Gastroesophageal sphincter (tissue), 4 donors: ENCODE data around the gene NEIL1. TPM values are rescaled to one million over a fixed set of nuclear protein-coding genes. Genes with fewer than 3 reads are reported as not detected.

Experiments used
- ATAC-seq: fragments of 150-250 bp; one replicate; pipeline ENCODE4 v1.9.1; 2016; ENCODE audit warnings: mild to moderate bottlenecking, moderate library complexity
- H3K27ac ChIP-seq, 4 donors: fragments of 200-600 bp; sonication (generic) in 3 of 4; 1 replicate in 3 of 4; 2 replicates in 1 of 4; pipeline ENCODE4 v1.5.1; 2016 to 2019
- H3K27me3 ChIP-seq: fragments of 200-600 bp; sonication (generic); one replicate; pipeline ENCODE4 v1.5.1; 2019
- H3K36me3 ChIP-seq, 2 donors: fragments of 200-600 bp; sonication (generic); one replicate each; pipeline ENCODE4 v1.5.1; 2019; ENCODE audit warnings: control low read depth in 1 of 2
- H3K4me1 ChIP-seq, 3 donors: fragments of 200-600 bp; sonication (generic); 1 replicate in 2 of 3; 2 replicates in 1 of 3; pipeline ENCODE4 v1.5.1; 2016 to 2019; ENCODE audit warnings: control low read depth in 2 of 3
- H3K4me3 ChIP-seq, 2 donors: fragments of 200-600 bp; sonication (generic); one replicate each; pipeline ENCODE4 v1.5.1; 2019; ENCODE audit warnings: mild to moderate bottlenecking in 1 of 2, moderate library complexity in 1 of 2
- H3K9me3 ChIP-seq, 3 donors: fragments of 200-600 bp; sonication (generic); one replicate each; pipeline ENCODE4 v1.5.1; 2017 to 2019; ENCODE audit warnings: control low read depth in 2 of 3
- EP300 ChIP-seq: sonication (generic); formaldehyde crosslinking; IDR thresholded peaks from one replicate; pipeline ENCODE4 v1.6.1; 2017; ENCODE audit warnings: antibody characterized with exemption, mild to moderate bottlenecking
- POLR2A ChIP-seq, 2 donors: fragments of 450-650 bp; IDR thresholded peaks; one replicate each; pipeline ENCODE4 v1.6.1; 2017; ENCODE audit warnings: antibody characterized with exemption in 2 of 2, mild to moderate bottlenecking in 2 of 2, moderate library complexity in 1 of 2
- POLR2AphosphoS5 ChIP-seq: sonication (generic); formaldehyde crosslinking; IDR thresholded peaks from one replicate; pipeline ENCODE4 v1.6.1; 2017; ENCODE audit warnings: antibody characterized with exemption
- WGBS, 2 donors: methylation state at CpG; one replicate each; pipeline ENCODE4 v1.1.5; 2018; ENCODE audit warnings: low coverage in 1 of 2; 5-methylcytosine and 5-hydroxymethylcytosine counted together
- total RNA-seq, 4 donors: library from RNA; depleted of rRNA; stranded (reverse); fragments of >200 nt; gene quantifications; one replicate each; pipeline ENCODE4 v1.1.0, GENCODE V29; 2016
- TF ChIP-seq, protein P1 (sequence below), 4 experiments: fragments of 200-600 bp in 2 of 4; fragments of 450-650 bp in 2 of 4; sonication (generic) in 1 of 4; IDR thresholded peaks; one replicate each; pipeline ENCODE4 v1.5.1; 2017 to 2019; ENCODE audit warnings: antibody characterized with exemption in 4 of 4, mild to moderate bottlenecking in 2 of 4, moderate library complexity in 2 of 4

NEIL1 gene
- total RNA-seq, 4 donors from 2014 or later: 8.7 to 47.8 (median 28.9) TPM

GRCh38 chr15:75352186-75353080 is 5.6 kb downstream of the NEIL1 start:
- Histone ChIP-seq H3K27ac (no peak overlapping the region), H3K27me3 (no peaks in the 10 kb centered on the region), H3K4me3 (no peak overlapping the region), H3K4me1 (peaks cover 0 to 18% (median 7%) of the 10 kb centered on the region in 3 donors), H3K36me3 (peaks cover 0 to 36% of the 10 kb centered on the region in 2 donors), H3K9me3 (no peaks in the 10 kb centered on the region)
- 70 to 93% methylated on average over 3 to 4 of the region's 16 CpGs for WGBS, 2 donors
- no peak for ATAC-seq
- TF ChIP-seq EP300 (no peak), POLR2A (IDR thresholded peaks at IDR 0.05) (no peak), POLR2AphosphoS5 (no peak)
- TF ChIP-seq, protein P1, sequence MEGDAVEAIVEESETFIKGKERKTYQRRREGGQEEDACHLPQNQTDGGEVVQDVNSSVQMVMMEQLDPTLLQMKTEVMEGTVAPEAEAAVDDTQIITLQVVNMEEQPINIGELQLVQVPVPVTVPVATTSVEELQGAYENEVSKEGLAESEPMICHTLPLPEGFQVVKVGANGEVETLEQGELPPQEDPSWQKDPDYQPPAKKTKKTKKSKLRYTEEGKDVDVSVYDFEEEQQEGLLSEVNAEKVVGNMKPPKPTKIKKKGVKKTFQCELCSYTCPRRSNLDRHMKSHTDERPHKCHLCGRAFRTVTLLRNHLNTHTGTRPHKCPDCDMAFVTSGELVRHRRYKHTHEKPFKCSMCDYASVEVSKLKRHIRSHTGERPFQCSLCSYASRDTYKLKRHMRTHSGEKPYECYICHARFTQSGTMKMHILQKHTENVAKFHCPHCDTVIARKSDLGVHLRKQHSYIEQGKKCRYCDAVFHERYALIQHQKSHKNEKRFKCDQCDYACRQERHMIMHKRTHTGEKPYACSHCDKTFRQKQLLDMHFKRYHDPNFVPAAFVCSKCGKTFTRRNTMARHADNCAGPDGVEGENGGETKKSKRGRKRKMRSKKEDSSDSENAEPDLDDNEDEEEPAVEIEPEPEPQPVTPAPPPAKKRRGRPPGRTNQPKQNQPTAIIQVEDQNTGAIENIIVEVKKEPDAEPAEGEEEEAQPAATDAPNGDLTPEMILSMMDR (IDR thresholded peaks at IDR 0.05): no peak

GRCh38 chr15:75353604-75354003 is 6.8 kb downstream of the NEIL1 start:
- TF ChIP-seq EP300: no peak
- TF ChIP-seq POLR2A (IDR thresholded peaks at IDR 0.05): no peak
- no peak for TF ChIP-seq POLR2AphosphoS5
- TF ChIP-seq, protein P1 (IDR thresholded peaks at IDR 0.05): no peak
- no peak overlapping the region for H3K4me3 ChIP-seq
- peaks cover 0 to 11% (median 6%) of the 10 kb centered on the region in 3 donors for H3K4me1 ChIP-seq
- WGBS, 2 donors: 67% methylated on average over 1 of the region's 7 CpGs; no CpG with 5 or more reads in 1 of the 2 donors
- no peak overlapping the region for H3K27ac ChIP-seq
- no peaks in the 10 kb centered on the region for H3K9me3 ChIP-seq
- H3K36me3 ChIP-seq: peaks cover 0 to 48% of the 10 kb centered on the region in 2 donors
- H3K27me3 ChIP-seq: no peaks in the 10 kb centered on the region
- no peak for ATAC-seq

- TF ChIP-seq, protein P1 (IDR thresholded peaks at IDR 0.05): no peak
- TF ChIP-seq POLR2A (IDR thresholded peaks at IDR 0.05) (no peak), POLR2AphosphoS5 (no peak), EP300 (no peak)
- ATAC-seq: no peak
- WGBS, 2 donors: 73% methylated on average over 3 of the region's 7 CpGs; no CpG with 5 or more reads in 1 of the 2 donors
These were observed 7.6 kb downstream of the NEIL1 start for GRCh38 chr15:75354454-75354853.

GRCh38 chr15:75355369-75355768 is 8.5 kb downstream of the NEIL1 start:
- peaks cover 0 to 66% of the 10 kb centered on the region in 2 donors for H3K36me3 ChIP-seq
- no CpG with 5 or more reads among the region's 4 CpGs for WGBS, 2 donors
- TF ChIP-seq POLR2A (IDR thresholded peaks at IDR 0.05) (no peak), POLR2AphosphoS5 (no peak), EP300 (no peak)
- TF ChIP-seq, protein P1 (IDR thresholded peaks at IDR 0.05): no peak

More at GRCh38 chr15:75354454-75354853, 7.6 kb downstream of the NEIL1 start:
- H3K27me3 ChIP-seq: no peaks in the 10 kb centered on the region
- peaks cover 0 to 3% (median 0%) of the 10 kb centered on the region in 3 donors for H3K4me1 ChIP-seq
- H3K36me3 ChIP-seq: peaks cover 0 to 57% of the 10 kb centered on the region in 2 donors
- no peak overlapping the region for H3K27ac ChIP-seq
- no peak overlapping the region for H3K4me3 ChIP-seq
- no peaks in the 10 kb centered on the region for H3K9me3 ChIP-seq

More at GRCh38 chr15:75355369-75355768, 8.5 kb downstream of the NEIL1 start:
- ATAC-seq: no peak
- H3K27ac ChIP-seq: no peak overlapping the region
- no peak overlapping the region for H3K4me3 ChIP-seq
- H3K4me1 ChIP-seq: no peaks in the 10 kb centered on the region
- H3K27me3 ChIP-seq: no peaks in the 10 kb centered on the region
- H3K9me3 ChIP-seq: no peaks in the 10 kb centered on the region
